GM12875 (cell line): ENCODE results near the gene MYOG.

Source experiments
- H3K4me3 ChIP-seq: one replicate; pipeline ENCODE4 v1.5.1; 2011; ENCODE audit warnings: low read depth, low read length, control low read depth
- CTCF ChIP-seq: IDR thresholded peaks from 2 replicates; pipeline ENCODE4 v1.5.1; 2011; ENCODE audit warnings: low read depth, mild to moderate bottlenecking, control low read depth, inconsistent platforms, low read length, moderate library complexity, borderline replicate concordance; ENCODE audit not compliant: insufficient read depth

MYOG gene

DNA sequence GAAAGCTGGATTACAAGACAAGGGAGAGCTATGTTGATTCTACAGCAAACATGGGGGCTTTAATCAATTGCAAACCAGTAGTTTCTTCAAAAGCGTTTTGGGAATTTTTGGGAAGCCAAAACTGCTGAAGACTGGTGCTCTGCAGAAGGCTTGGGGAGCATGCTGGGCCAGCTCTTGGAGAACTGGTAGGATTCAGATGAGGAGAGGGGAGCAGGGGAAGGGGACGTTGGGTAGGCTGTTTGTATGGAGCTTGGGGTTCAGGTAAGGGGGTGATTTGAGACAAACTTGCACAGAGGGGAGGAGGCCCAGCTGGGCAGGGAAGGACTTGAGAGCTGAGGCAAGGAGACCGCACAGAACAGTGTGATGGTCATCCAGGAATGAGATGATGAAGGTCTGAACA, 2.6 kb upstream of the MYOG start:
- no peak for TF ChIP-seq CTCF
- no peak overlapping the region for H3K4me3 ChIP-seq

- TF ChIP-seq CTCF: no peak
- no peak overlapping the region for H3K4me3 ChIP-seq
These were observed 1.4 kb upstream of the MYOG start for GRCh38 chr1:203086992-203087763.

DNA sequence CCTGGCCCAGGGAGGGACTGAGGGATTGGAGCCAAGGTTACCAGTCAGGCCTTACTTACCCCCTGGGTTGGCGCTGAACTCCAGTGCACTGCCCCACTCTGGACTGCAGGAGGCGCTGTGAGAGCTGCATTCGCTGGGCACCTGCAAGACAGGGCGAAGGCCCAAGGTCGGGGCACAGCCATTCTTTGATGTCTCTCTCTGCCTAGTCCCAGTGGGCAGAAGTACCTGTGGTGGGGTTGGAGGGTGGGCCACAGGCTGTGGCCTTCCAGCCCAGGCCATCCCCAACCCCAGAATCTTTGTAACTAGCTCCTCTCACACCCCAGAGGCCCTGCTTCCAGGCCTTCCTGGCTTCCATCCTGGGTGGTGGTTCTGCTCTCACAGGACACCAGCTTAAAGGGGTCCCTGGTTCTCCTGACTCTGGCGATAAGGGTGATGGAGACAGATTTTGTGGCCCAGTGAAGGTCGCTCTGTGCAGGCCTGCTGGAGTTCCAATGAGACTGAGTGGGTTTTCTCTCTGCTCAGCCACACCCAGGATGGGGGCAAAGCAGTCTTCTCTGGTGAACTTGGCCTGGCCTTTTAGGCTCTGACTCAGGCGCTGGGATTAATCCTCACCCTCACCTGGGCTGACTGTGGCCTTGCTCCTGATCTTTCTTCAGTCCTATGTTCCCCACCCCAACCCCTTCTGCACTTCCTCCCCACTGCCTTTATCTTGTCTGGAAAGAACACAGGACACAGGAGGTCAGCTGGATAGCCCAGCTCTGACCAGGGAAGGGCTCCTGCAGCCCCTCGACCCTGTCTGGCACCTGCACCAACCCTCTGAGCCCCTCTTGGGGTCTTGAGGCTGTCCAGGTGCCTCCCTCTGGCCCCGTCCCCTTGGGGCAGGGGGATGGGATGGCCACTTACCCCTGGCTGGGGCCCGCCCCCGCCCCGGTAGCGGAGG, 954 bp downstream of the MYOG start:
- no peak overlapping the region for H3K4me3 ChIP-seq

GRCh38 chr1:203083463-203083921, 2.3 kb downstream of the MYOG start:
- no peak for TF ChIP-seq CTCF
- no peak overlapping the region for H3K4me3 ChIP-seq

More for the DNA sequence above, 954 bp downstream of the MYOG start:
- peak; percentile 85 for TF ChIP-seq CTCF

DNA sequence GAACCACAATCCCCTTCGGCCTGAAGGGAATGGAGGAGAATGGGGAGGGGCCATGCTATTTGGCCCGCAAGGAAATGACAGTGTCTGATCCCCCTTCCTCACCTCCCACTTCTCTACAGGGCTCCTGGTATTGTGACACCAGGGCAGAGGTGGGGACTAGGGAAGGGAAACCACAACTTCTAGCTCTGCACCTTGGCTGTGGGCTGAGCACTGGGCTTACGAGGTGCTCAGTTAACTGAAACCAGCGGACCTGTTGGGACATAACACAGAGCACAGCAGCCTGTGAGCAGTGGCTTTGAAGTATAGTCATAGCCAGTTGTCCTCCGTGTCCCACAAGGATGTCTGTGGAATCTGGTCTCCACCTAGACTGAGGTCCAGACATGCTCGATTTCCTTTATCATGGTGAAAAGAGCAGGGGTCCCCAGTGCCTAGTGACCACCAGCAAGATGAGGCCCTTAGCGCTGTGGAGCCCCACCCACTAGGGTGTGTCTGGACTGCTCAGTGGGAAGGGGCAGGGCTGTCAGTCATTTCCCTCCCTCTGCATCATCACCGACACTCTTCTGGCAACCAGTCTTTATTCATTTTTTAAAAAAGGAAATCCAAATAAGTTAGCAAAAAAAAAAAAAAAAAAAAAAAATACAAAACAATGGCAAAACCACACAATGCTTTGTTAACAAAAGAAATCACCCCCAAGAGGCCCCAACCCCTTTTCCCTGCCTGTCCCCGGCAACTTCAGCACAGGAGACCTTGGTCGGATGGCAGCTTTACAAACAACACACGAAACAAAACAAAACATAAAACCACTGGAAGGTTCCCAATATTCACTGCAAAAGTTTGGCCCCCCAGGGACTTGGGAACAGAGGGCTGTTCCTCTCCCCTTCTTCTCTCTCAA, 3.0 kb downstream of the MYOG start:
- no peak overlapping the region for H3K4me3 ChIP-seq
- no peak for TF ChIP-seq CTCF

DNA sequence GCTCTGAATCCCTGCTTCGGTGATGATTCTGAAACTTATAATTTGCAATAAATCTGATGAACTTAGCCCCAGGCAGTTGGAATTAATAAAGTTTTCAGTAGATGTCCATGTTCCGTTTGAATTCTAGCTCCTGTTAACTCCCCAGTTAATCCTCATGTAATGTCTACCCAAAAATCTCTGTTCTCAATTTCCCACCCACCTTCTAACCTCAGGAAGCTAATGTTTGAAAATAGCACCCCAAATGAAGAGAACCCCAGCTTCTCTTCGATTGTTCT, 3.6 kb downstream of the MYOG start:
- TF ChIP-seq CTCF: no peak

More for the DNA sequence above, 3.6 kb downstream of the MYOG start:
- no peak overlapping the region for H3K4me3 ChIP-seq
